Subcutaneous abdominal adipose tissue (tissue), 5 donors: Measurements from ENCODE around the gene ETV4.

ENCODE experiments used
- H3K27ac ChIP-seq: one replicate; pipeline ENCODE4 v1.7.0; 2013; ENCODE audit warnings: low read depth, mild to moderate bottlenecking, inconsistent platforms, low read length, moderate library complexity
- H3K27me3 ChIP-seq, 5 donors: one replicate each; pipeline ENCODE4 v1.7.0; 2013; ENCODE audit warnings: low read length in 5 of 5, inconsistent platforms in 1 of 5; ENCODE audit not compliant: control insufficient read depth in 5 of 5, insufficient read depth in 4 of 5
- H3K36me3 ChIP-seq, 5 donors: one replicate each; pipeline ENCODE4 v1.7.0; 2013; ENCODE audit warnings: low read length in 5 of 5; ENCODE audit not compliant: control insufficient read depth in 5 of 5, insufficient read depth in 5 of 5
- H3K4me1 ChIP-seq, 5 donors: one replicate each; pipeline ENCODE4 v1.7.0; 2013; ENCODE audit warnings: low read length in 5 of 5, mild to moderate bottlenecking in 3 of 5, moderate library complexity in 1 of 5; ENCODE audit not compliant: control insufficient read depth in 5 of 5, insufficient read depth in 5 of 5
- H3K4me3 ChIP-seq, 5 donors: one replicate each; pipeline ENCODE4 v1.7.0; 2013; ENCODE audit warnings: low read length in 5 of 5, low read depth in 1 of 5
- H3K9ac ChIP-seq, 5 donors: one replicate each; pipeline ENCODE4 v1.7.0; 2013; ENCODE audit warnings: low read length in 5 of 5, mild to moderate bottlenecking in 4 of 5, moderate library complexity in 3 of 5
- H3K9me3 ChIP-seq, 5 donors: one replicate each; pipeline ENCODE4 v1.7.0; 2013; ENCODE audit warnings: low read length in 5 of 5; ENCODE audit not compliant: control insufficient read depth in 5 of 5
- donor health status: healthy.
- donor health status: healthy.
- donor health status: healthy.
- donor health status: healthy.
- donor health status: healthy.

ETV4 gene

DNA sequence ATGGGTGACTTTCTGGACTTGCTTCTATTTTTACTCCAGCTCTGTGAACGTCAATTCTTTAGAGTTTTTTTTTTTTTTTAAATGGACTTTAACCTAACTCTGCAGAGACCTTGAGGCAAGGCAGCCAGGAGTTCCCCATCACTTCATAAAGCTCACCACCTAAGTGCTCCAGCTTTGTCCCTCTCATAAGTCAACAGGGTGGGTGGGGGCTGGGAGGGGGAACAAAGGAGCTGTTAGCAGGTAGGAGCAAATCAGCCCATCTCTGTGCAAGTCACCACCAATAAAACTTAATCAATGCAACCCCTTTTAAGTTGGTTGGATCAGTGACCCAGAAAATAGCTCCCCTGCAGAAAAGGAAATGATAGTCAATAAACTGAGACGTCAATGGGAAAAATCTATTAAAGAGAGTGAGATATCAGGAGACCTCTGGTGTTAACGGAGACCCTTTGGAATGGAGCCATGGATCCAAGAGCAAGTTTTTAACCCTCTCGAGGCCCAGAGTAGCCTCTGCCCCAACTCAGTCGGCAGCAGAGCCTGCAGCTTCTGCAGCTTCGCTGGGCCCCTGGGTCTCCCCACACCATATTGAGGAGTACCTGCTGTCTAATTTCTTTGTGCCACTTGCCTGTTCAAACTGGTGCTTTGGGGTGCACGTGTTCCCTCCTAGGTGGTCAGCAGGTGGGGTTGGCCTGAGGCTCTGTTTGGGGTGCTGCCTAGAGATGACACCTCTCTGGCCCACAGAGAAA is 27.6 kb upstream of the ETV4 start:
- no peaks in the 10 kb centered on the region for H3K9me3 ChIP-seq
- no peak overlapping the region for H3K4me3 ChIP-seq
- no peak overlapping the region for H3K27ac ChIP-seq
- H3K27me3 ChIP-seq = peaks cover 0 to 1% (median 0%) of the 10 kb centered on the region in 5 donors
- no peaks in the 10 kb centered on the region for H3K36me3 ChIP-seq
- H3K4me1 ChIP-seq = peaks cover 0 to 24% (median 10%) of the 10 kb centered on the region in 5 donors
- no peak overlapping the region for H3K9ac ChIP-seq

GRCh38 chr17:43572368-43572980 is 26.3 kb upstream of the ETV4 start:
- no peaks in the 10 kb centered on the region for H3K36me3 ChIP-seq
- H3K27ac ChIP-seq = no peak overlapping the region
- no peak overlapping the region for H3K9ac ChIP-seq
- H3K4me3 ChIP-seq = no peak overlapping the region
- H3K27me3 ChIP-seq = no peaks in the 10 kb centered on the region
- H3K9me3 ChIP-seq = no peaks in the 10 kb centered on the region
- peaks cover 0 to 11% (median 6%) of the 10 kb centered on the region in 5 donors for H3K4me1 ChIP-seq

DNA sequence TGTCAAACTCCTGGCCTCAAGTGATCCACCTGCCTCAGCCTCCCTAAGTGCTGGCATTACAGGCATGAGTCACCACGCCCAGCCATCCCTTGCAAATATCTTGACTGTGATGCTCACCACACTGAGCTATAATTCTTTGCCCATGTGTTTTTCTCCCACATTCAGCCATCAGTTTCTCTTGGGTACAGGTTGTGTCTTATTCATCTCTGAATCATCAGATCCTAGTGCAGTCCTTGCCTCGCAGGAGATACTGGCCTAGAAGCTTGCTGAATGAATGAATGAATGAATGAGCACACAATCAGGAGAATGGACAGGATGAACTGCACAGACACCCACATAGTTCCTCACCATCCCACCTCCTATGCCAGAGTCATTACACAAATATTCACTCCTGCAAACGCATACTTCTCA is 24.4 kb upstream of the ETV4 start:
- Histone ChIP-seq H3K36me3 (no peaks in the 10 kb centered on the region), H3K4me3 (no peak overlapping the region), H3K9me3 (no peaks in the 10 kb centered on the region), H3K27ac (no peak overlapping the region), H3K27me3 (no peaks in the 10 kb centered on the region), H3K4me1 (no peaks in the 10 kb centered on the region), H3K9ac (no peak overlapping the region)

GRCh38 chr17:43568506-43569082 is 22.5 kb upstream of the ETV4 start:
- Histone ChIP-seq H3K9ac (no peak overlapping the region), H3K27me3 (peaks cover 0 to 12% (median 4%) of the 10 kb centered on the region in 5 donors), H3K9me3 (no peaks in the 10 kb centered on the region), H3K4me1 (no peaks in the 10 kb centered on the region), H3K4me3 (no peak overlapping the region), H3K36me3 (no peaks in the 10 kb centered on the region), H3K27ac (no peak overlapping the region)

GRCh38 chr17:43563600-43564594 is 17.8 kb upstream of the ETV4 start:
- H3K9ac ChIP-seq = no peak overlapping the region
- peaks cover 0 to 27% (median 11%) of the 10 kb centered on the region in 5 donors for H3K27me3 ChIP-seq
- H3K4me3 ChIP-seq = no peak overlapping the region
- peaks cover 6 to 22% (median 20%) of the 10 kb centered on the region in 5 donors for H3K4me1 ChIP-seq
- H3K9me3 ChIP-seq = no peaks in the 10 kb centered on the region
- no peaks in the 10 kb centered on the region for H3K36me3 ChIP-seq
- H3K27ac ChIP-seq = no peak overlapping the region

GRCh38 chr17:43562679-43563599 is 16.8 kb upstream of the ETV4 start:
- Histone ChIP-seq H3K9me3 (no peaks in the 10 kb centered on the region), H3K27me3 (peaks cover 0 to 27% (median 11%) of the 10 kb centered on the region in 5 donors), H3K4me3 (no peak overlapping the region), H3K36me3 (no peaks in the 10 kb centered on the region), H3K4me1 (peaks cover 9 to 29% (median 26%) of the 10 kb centered on the region in 5 donors), H3K9ac (no peak overlapping the region), H3K27ac (no peak overlapping the region)

DNA sequence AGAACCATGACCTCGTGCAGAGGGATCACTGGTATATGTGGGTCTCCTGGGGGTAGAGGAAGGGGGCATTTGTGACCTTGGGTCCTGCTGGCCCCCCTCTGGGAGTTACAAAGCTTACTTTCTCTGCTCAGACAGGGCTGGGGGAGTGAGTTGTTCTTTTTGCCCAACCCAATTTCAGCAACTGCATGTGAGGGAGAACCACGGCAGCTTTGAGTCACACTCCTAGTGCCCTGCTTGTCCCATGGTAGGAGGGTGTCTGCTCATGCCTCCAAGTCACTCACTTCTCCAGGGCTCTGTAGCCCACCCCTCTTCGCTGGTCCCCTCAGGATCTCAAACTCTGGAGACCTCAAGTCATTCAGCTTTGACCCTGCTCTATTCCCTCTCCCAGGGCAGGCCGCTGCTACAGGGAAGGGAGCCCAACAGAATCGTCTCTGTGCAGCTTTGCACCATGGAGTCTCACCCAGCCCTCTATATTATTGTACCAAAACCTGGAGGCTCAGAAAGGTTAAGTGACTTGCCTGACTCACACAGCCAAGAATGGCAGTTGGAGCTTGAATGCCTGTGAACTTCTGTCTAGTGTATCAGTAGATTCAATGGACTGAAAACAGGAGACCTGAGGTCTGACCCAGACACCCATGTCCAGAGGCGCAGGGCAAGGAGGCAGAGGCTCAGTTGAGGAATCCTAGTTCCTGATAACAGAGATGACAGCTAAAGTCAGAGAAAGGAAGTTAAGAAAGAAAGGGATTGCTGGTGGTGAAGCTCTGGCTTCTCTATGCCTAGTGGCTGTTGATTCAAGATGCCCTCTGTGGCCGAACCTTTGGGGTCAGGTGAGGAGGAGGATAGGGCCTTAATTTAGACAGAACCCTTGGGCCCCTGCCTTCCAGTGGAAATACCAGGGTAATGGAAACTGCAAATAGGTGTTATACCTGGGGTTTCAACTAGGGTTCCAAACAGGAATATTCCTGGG is 14.6 kb upstream of the ETV4 start:
- Histone ChIP-seq H3K4me3 (no peak overlapping the region), H3K9me3 (no peaks in the 10 kb centered on the region), H3K9ac (no peak overlapping the region), H3K4me1 (peaks cover 9 to 40% (median 35%) of the 10 kb centered on the region in 5 donors), H3K27me3 (peaks cover 0 to 27% (median 11%) of the 10 kb centered on the region in 5 donors), H3K36me3 (no peaks in the 10 kb centered on the region), H3K27ac (no peak overlapping the region)

GRCh38 chr17:43559161-43559816 is 13.1 kb upstream of the ETV4 start:
- Histone ChIP-seq H3K4me1 (peaks cover 9 to 40% (median 35%) of the 10 kb centered on the region in 5 donors), H3K27me3 (peaks cover 0 to 22% (median 11%) of the 10 kb centered on the region in 5 donors), H3K9me3 (no peaks in the 10 kb centered on the region), H3K4me3 (no peak overlapping the region), H3K27ac (peak overlapping the region; percentile 33), H3K36me3 (no peaks in the 10 kb centered on the region), H3K9ac (no peak overlapping the region)
